ENCODE results near the gene ZNF423.

The ZNF423 gene

DNA sequence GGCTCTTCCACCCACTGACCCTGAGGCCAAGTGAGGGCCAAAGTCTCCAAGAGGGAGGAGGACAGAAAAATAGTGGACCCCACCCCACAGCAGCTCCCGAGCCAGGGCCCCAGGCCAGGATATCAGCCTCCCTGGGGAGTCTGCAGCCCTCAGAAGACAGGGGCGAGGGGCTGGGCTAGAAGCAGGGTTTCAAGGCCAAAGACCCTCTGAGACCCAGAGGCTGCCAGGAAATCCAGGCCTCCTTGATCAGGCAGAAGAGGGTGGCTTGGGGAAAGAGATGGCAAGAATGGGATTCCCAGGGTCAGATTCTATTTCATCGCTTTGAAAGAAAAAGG lies 156.1 kb downstream of the ZNF423 start:
- no peak for DNase-seq
- no peaks in the 10 kb centered on the region for H3K36me3 Mint-ChIP-seq (ENCODE audit: low read depth)
- H3K4me3 Mint-ChIP-seq: peak overlapping the region; percentile 73
- peaks cover 93% of the 10 kb centered on the region for H3K4me1 Mint-ChIP-seq
- no peaks in the 10 kb centered on the region for H3K9me3 Mint-ChIP-seq
- H3K27me3 Mint-ChIP-seq (ENCODE audit: low read depth, poor library complexity): peaks cover 3% of the 10 kb centered on the region
- TF ChIP-seq, protein P1, sequence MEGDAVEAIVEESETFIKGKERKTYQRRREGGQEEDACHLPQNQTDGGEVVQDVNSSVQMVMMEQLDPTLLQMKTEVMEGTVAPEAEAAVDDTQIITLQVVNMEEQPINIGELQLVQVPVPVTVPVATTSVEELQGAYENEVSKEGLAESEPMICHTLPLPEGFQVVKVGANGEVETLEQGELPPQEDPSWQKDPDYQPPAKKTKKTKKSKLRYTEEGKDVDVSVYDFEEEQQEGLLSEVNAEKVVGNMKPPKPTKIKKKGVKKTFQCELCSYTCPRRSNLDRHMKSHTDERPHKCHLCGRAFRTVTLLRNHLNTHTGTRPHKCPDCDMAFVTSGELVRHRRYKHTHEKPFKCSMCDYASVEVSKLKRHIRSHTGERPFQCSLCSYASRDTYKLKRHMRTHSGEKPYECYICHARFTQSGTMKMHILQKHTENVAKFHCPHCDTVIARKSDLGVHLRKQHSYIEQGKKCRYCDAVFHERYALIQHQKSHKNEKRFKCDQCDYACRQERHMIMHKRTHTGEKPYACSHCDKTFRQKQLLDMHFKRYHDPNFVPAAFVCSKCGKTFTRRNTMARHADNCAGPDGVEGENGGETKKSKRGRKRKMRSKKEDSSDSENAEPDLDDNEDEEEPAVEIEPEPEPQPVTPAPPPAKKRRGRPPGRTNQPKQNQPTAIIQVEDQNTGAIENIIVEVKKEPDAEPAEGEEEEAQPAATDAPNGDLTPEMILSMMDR (IDR thresholded peaks at IDR 0.05): no peak
- peak overlapping the region; percentile 94 for H3K27ac Mint-ChIP-seq

DNA sequence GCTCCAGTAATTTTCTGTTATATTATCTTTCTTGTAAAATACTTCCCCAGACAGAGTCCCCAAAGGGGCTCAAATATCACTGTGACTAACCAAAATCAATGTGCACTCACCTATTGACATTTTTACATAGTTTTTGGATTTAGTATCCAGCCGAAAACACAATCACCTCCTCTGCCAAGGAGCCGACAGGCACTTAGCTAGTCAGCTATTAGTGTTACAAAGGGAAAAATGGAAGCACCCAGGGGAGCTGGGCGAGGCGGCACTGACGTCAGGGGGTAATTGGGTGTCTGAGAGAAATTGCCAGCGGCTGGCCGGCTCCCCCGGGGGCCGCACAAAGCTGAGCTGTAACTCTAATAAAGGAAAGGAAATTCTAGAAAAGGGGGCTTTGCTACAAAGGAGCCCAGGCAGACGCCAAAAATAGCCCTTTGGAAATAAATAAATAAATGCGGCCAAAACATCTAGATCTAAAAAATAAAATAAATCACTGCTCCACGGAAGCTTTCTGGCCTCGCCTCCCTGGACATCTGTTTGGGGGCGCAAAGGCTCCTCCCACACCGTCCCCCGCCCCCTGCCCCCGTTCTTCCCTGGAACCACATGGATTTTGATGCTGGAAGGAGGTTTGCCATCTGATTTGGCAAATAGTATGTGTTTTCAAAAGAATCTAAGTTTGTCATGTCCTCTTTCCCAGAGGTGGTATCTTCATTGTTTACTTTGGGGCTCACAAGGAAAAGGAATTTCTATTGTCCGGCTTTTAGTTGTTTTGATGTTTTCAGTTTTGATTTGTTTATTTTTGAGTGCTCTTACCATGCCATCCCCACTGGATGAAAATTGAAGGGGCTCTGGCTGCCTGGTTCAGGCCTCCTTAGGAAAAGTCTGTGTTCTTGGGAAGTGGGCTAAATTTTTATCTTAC lies 156.7 kb downstream of the ZNF423 start:
- peak overlapping the region; percentile 73 for H3K4me3 Mint-ChIP-seq
- DNase-seq: peak; percentile 26
- no peaks in the 10 kb centered on the region for H3K9me3 Mint-ChIP-seq
- H3K27me3 Mint-ChIP-seq (ENCODE audit: low read depth, poor library complexity): peaks cover 3% of the 10 kb centered on the region
- TF ChIP-seq, protein P1 (IDR thresholded peaks at IDR 0.05): no peak
- H3K4me1 Mint-ChIP-seq: peaks cover 92% of the 10 kb centered on the region
- no peaks in the 10 kb centered on the region for H3K36me3 Mint-ChIP-seq (ENCODE audit: low read depth)
- H3K27ac Mint-ChIP-seq: peak overlapping the region; percentile 94

DNA sequence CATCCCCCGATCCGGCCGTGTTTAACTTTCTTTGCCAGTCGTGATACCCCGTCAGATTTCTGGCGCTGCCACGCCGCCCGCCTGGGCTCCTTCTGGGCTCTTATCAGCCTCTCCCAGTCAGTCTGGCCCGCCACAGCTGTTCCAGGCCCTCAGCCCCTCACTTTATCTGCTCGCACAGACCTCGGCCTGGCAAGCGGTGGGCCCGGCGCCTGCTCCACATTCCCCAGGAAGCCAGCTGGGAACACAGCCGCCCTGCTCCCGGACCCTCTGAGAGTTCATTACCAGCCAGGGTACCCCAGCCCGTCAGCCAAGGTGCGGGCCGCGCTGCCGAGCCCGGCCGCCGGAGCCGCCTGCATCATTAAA lies 157.5 kb downstream of the ZNF423 start:
- peak; percentile 38 for DNase-seq
- Mint-ChIP-seq H3K36me3 (ENCODE audit: low read depth) (no peaks in the 10 kb centered on the region), H3K27me3 (ENCODE audit: low read depth, poor library complexity) (peaks cover 3% of the 10 kb centered on the region), H3K9me3 (no peaks in the 10 kb centered on the region), H3K27ac (peak overlapping the region; percentile 69), H3K4me3 (peak overlapping the region; percentile 34), H3K4me1 (peaks cover 91% of the 10 kb centered on the region)
- TF ChIP-seq, protein P1 (IDR thresholded peaks at IDR 0.05): no peak

DNA sequence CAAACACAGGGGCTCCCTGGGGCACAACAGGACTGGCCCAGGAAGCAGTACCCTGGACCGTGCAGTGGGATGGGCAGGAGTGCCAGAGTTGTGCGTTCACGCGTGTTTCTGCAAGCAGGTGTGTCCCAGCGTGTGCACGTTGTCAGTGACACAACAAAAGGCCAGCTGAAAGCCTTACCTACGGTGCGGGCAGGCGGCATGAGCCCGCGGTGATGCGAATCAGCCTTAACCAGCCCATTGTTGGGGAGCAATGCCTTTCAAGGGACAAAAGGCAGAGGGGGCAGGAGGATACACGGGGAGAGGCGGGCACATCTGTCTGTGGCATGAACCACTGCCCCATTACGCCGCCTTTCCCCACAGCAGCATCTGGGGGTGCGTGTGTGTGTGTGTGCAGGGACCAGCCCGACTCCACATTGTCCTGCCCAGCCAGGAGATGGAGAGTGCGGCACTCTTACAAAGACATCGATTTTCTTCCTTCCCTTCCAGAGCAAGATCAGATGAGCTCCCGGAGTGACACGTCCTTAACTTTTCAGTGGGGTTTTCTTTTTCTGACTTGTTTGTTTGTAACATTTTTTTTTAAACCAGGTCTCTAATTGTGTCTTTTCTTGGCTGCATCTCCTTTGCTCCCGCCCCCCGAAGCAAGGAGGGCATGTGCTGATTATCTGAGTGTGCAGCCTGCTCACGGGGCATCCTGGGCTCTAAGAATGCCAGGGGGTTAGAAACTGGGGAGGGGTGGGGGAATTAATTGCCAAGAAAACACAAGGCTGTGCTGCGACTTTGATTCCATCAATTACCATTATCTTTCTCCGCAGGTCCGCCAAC lies 158.1 kb downstream of the ZNF423 start:
- no peaks in the 10 kb centered on the region for H3K36me3 Mint-ChIP-seq (ENCODE audit: low read depth)
- H3K9me3 Mint-ChIP-seq: no peaks in the 10 kb centered on the region
- H3K27me3 Mint-ChIP-seq (ENCODE audit: low read depth, poor library complexity): peaks cover 3% of the 10 kb centered on the region
- H3K4me1 Mint-ChIP-seq: peaks cover 87% of the 10 kb centered on the region
- DNase-seq: no peak
- H3K4me3 Mint-ChIP-seq: peak overlapping the region; percentile 34
- peak overlapping the region; percentile 84 for H3K27ac Mint-ChIP-seq
- TF ChIP-seq, protein P1 (IDR thresholded peaks at IDR 0.05): no peak

DNA sequence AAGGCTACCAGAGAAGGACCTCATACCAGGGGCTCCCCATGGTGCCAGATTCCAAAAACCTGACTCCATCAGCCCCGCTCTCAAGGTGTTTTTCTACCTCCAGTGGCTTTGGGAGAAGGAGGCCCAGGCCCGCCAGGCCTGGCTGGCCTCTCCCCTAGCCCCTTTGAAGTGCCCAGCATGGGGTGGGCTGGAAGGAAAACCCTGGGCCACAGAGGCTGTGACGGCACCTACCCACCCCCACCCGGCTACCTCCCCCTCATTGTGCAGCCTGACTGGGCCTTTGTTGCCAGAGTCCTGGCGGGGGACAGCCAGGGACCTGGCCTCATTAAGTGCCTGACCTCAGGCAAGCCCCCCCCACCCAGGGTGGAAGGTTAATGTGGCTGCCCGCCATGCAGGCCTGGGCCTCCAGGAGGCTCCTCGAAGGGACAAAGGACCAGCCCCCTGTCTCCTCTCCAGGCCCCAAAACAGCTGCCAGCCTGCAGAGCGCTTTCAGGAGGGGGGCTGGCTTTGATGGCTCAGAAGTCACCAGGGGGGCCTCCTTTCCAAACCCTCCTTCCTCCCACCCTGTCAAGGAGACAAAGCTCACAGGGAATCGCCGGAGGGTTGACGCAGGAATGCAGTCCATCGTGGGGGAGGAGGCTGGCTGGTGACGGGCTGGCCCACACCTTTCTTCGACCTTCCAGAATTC lies 159.4 kb downstream of the ZNF423 start:
- peaks cover 3% of the 10 kb centered on the region for H3K27me3 Mint-ChIP-seq (ENCODE audit: low read depth, poor library complexity)
- DNase-seq: peak; percentile 80
- H3K4me3 Mint-ChIP-seq: peak overlapping the region; percentile 24
- no peaks in the 10 kb centered on the region for H3K9me3 Mint-ChIP-seq
- TF ChIP-seq, protein P1 (IDR thresholded peaks at IDR 0.05): no peak
- peak overlapping the region; percentile 84 for H3K27ac Mint-ChIP-seq
- no peaks in the 10 kb centered on the region for H3K36me3 Mint-ChIP-seq (ENCODE audit: low read depth)
- H3K4me1 Mint-ChIP-seq: peaks cover 80% of the 10 kb centered on the region

All from nephron progenitor cell (in vitro differentiated cells).